Heart right ventricle (tissue), 16 donors: ENCODE results near the gene CTSV. TPM values are rescaled to one million over a fixed set of nuclear protein-coding genes. Genes with fewer than 3 reads are reported as not detected.
A peak's percentile ranks its signal among the peaks of the same experiment; 100 is the strongest.
"Not testable (repeated sequence)": the region's sequence is repeated elsewhere in the genome, so short reads cannot be mapped to it uniquely, and the experiment has no call there.

Experiments
- ATAC-seq, 8 donors: fragments of 200-7000 bp; cut with Tn5 transposase; one replicate each; pipeline ENCODE4 v1.9.1; 2020; ENCODE audit warnings: mild to moderate bottlenecking in 8 of 8, moderate library complexity in 8 of 8, moderate number of reproducible peaks in 1 of 8
- DNase-seq, 2 donors: peaks; one replicate each; pipeline ENCODE4 v3.0.0-alpha.2; 2020
- H3K27ac ChIP-seq, 10 donors: fragments of 200-600 bp; sonication (generic) in 2 of 10; one replicate each; pipeline versions ENCODE4 v1.5.0 to v1.8.0; 2020 to 2022; ENCODE audit warnings: mild to moderate bottlenecking in 3 of 10
- H3K27me3 ChIP-seq, 7 donors: fragments of 200-600 bp; one replicate each; pipeline ENCODE4 v1.8.0; 2021 to 2022; ENCODE audit warnings: mild to moderate bottlenecking in 2 of 7
- H3K36me3 ChIP-seq, 9 donors: fragments of 200-600 bp; sonication (generic) in 1 of 9; one replicate each; pipeline versions ENCODE4 v1.5.0 to v1.8.0; 2020 to 2022; ENCODE audit warnings: mild to moderate bottlenecking in 2 of 9
- H3K4me1 ChIP-seq, 9 donors: fragments of 200-600 bp; sonication (generic) in 1 of 9; one replicate each; pipeline versions ENCODE4 v1.5.0 to v1.8.0; 2020 to 2022; ENCODE audit warnings: mild to moderate bottlenecking in 4 of 9
- H3K4me3 ChIP-seq, 10 donors: fragments of 200-600 bp; sonication (generic) in 2 of 10; one replicate each; pipeline versions ENCODE4 v1.5.0 to v1.8.0; 2020 to 2022; ENCODE audit warnings: mild to moderate bottlenecking in 7 of 10, moderate library complexity in 2 of 10
- H3K9me3 ChIP-seq, 11 donors: fragments of 200-600 bp in 10 of 11; sonication (generic) in 2 of 11; one replicate each; pipeline versions ENCODE4 v1.5.0 to v1.8.0; 2013 to 2022; ENCODE audit warnings: mild to moderate bottlenecking in 2 of 11, control low read depth in 1 of 11, moderate library complexity in 1 of 11
- CTCF ChIP-seq, 9 donors: fragments of 200-600 bp; sonication (generic) in 2 of 9; IDR thresholded peaks; one replicate each; pipeline versions ENCODE4 v1.5.0 to v1.8.0; 2021 to 2022; ENCODE audit warnings: antibody characterized with exemption in 9 of 9, mild to moderate bottlenecking in 5 of 9, moderate library complexity in 1 of 9
- WGBS, 2 donors: extraction: QIAGEN DNeasy Blood & Tissue Kit; methylation state at CpG; one replicate each; pipeline ENCODE4 v1.1.7; 2013; ENCODE audit warnings: inconsistent platforms in 1 of 2; 5-methylcytosine and 5-hydroxymethylcytosine counted together
- intact Hi-C, 10 donors: fragments of 100-400 bp; cut with DNase I; formaldehyde crosslinking; loops; one replicate each; pipeline versions ENCODE4 v1.11.1 to v1.14.2; 2022
- polyA plus RNA-seq, 2 donors: library from polyadenylated mRNA; stranded (reverse); fragments of 200-250 nt; gene quantifications; one replicate each; pipeline ENCODE4 v1.2.3, GENCODE V29; 2013
- total RNA-seq, 10 donors: library from RNA; stranded (reverse); fragmentation: NEBNext Ultra II Directional in 3 of 10; extraction: Animal tissue kit (Norgen Biotek cat#: 25700) in 3 of 10; gene quantifications; one replicate each; pipeline versions ENCODE4 v1.2.1 to v1.2.4, GENCODE V29; 2021 to 2023
- donor health status: Arrhythmogenic right ventricular cardiomyopathy.
- donor health status: ischemic (EF 13 %, LVEDD 7.1; RV severe dilation, severe dysfunction).
- donor health status: healthy with polysubstance abuse.
- donor health status: DM: no; HTN: yes; CAD: no.
- donor health status: DM: no; HTN: no; CAD: no.
- donor health status: ischemic (EF 25% LVEDD 6.9; RV normal size, moderate dysfunction).
- donor health status: ischemic (EF 25% LVEDD 5.7; RV mildly dilated, moderate dysfunction).
- donor health status: healthy.
- donor health status: DM: yes; HTN: yes; CAD: no.
- donor health status: Ischemic cardiomyopathy.
- donor health status: ischemic (EF 35%, LVEDD 5.7; RV mildly dilated, moderate dysfunction).
- donor health status: nonischemic (EF 11% LVEDD 7.7; RV severe dilation, severe dysfunction).
- donor health status: DM: yes; HTN: yes; CAD: no.
- donor health status: PGD.
- donor health status: ischemic (EF 29% LVEDD 5.4; RV normal size, mild dysfunction).
- donor health status: nonischemic (EF 23%, LVEDD 6.1; RV moderate dilation, normal function).

The CTSV gene
- total and polyA plus RNA-seq, 12 donors = 0.15 to 0.24 (median 0.19) TPM; not detected in 8

- Histone ChIP-seq H3K4me3 (peak overlapping the region; percentile 8 to 61 (median 55)), H3K9me3 (peaks cover 0 to 7% (median 0%) of the 10 kb centered on the region in 11 donors), H3K27ac (no peak overlapping the region), H3K4me1 (peaks cover 0 to 14% (median 7%) of the 10 kb centered on the region in 9 donors), H3K36me3 (no peaks in the 10 kb centered on the region), H3K27me3 (peaks cover 0 to 55% (median 27%) of the 10 kb centered on the region in 7 donors)
- ATAC-seq (peak in 6 of 8 donors; percentile 40 to 63 (median 46)), DNase-seq (no peak)
- WGBS, 2 donors = 1 to 3% methylated on average over 12 of the region's 12 CpGs
- intact Hi-C loops = no loop called here
- TF ChIP-seq CTCF (IDR thresholded peaks at IDR 0.05) = no peak
Measured at GRCh38 chr9:97039514-97039860, 545 bp upstream of the CTSV start.

DNA sequence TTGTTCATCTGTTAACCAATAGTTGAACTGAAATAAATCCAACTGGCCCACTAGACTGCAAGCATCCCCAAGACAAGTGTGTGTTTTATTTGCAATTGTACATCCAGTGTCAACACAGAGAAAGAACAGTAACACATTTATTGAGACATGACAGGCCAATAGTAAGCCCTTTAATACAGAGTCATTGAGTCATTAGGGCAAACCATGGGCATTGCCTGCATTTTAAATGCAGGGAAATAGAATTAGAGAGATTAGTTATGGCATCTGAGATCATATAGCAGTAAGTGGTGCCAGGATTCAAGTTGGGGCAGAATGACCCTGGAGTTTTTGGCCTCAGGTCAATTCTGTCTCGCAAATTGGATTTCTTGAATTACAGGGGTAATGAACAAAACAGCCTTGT, 15.4 kb downstream of the CTSV start:
- H3K27me3 ChIP-seq, DNase-seq, H3K36me3 ChIP-seq, H3K9me3 ChIP-seq, intact Hi-C loops, ATAC-seq, H3K4me3 ChIP-seq, H3K27ac ChIP-seq, H3K4me1 ChIP-seq: not testable (repeated sequence)
- WGBS, 2 donors = 90 to 97% methylated on average over 1 of the region's 1 CpG

DNA sequence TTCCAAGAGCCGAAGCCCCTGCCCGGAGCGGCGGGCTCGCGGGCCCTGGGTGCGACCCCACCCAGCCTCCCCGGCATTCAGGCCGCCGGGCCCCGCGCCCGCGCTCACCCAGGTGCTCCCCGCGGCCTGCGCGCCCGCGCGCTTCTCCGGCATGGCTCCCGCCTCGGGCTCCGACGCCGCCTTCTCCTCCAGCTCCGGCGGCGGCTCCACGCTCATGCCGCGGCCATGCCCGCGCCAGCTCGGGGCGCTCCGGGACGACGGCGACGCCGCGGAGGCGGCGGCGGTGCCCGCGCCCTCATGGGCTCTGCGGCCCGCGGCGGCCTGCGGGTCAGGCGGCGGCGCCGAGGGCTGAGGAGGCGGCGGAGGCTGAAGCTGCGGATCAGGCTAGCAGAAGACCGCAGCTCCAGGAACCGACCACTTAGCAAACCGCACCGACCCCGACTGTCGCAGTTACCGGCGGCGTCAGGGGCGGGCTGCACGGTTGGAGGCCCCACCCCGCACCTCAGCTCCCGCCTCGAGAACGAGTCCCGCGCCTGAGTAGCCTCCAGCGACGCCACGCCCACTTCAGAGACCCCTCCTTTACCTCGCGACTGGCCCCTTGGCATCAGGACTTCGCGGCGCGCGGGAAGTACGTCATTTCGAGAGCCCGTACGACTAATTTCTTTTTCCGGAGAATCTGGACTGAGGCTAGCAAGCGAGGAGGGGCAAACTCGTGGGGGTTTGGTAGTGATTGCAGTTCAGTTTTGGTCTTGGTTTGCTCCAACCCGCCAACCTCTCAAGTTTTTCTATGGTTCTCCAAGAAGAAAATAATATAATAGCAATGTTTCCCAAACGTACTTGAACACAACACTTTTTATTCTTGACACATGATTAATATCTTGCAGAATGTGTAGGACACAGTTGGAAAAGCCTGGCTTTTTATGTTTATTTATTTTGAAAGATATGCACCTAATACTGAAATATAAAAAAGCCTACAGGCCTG, 25.5 kb downstream of the CTSV start:
- H3K9me3 ChIP-seq, H3K36me3 ChIP-seq, H3K27me3 ChIP-seq, intact Hi-C loops: not testable (repeated sequence)
- H3K4me3 ChIP-seq = peak overlapping the region; percentile 9 to 71 (median 59)
- 0 to 1% methylated on average over 52 to 86 of the region's 97 CpGs for WGBS, 2 donors
- DNase-seq (peak; percentile 70 to 71), ATAC-seq (peak; percentile 96 to 99 (median 98))
- peaks cover 0 to 14% (median 3%) of the 10 kb centered on the region in 9 donors for H3K4me1 ChIP-seq
- peak overlapping the region; percentile 57 to 87 (median 80) for H3K27ac ChIP-seq

DNA sequence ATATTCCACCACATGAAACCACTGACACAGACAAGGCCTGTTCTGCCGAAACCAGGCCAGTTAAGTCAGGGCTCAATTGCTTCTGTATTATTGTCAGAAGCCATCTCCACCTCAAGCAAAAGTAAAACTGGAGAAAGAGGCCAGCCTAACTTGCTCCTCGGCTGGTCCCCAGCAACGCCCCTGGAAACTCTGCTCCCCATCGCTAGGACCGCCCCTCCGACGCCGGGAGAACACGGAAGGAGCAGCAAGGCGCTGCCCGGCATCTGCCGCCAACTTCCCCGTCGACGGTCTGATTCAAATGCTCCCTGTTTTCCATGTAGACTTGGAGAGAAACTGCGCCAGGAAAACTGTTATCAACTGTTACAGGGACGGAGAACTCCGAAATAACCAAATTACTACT, 26.3 kb downstream of the CTSV start:
- Histone ChIP-seq H3K27ac (peak overlapping the region in 9 of 10 donors; percentile 31 to 87 (median 82)), H3K4me3 (peak overlapping the region; percentile 7 to 71 (median 59)), H3K4me1 (peaks cover 0 to 14% (median 3%) of the 10 kb centered on the region in 9 donors)
- peak in 1 of 2 donors; percentile 4 for DNase-seq
- ATAC-seq = peak; percentile 51 to 72 (median 57)
- 0% methylated on average over 12 to 14 of the region's 18 CpGs for WGBS, 2 donors
- H3K27me3 ChIP-seq, H3K9me3 ChIP-seq, intact Hi-C loops, H3K36me3 ChIP-seq: not testable (repeated sequence)

- not testable (repeated sequence) for H3K4me3 ChIP-seq, ATAC-seq
Measured at GRCh38 chr9:97002195-97002594, 36.7 kb downstream of the CTSV start.

GRCh38 chr9:97001338-97001737, 37.6 kb downstream of the CTSV start:
- H3K4me3 ChIP-seq, H3K27me3 ChIP-seq, H3K9me3 ChIP-seq, DNase-seq, H3K27ac ChIP-seq, ATAC-seq, H3K36me3 ChIP-seq, intact Hi-C loops: not testable (repeated sequence)
- 45 to 50% methylated on average over 1 of the region's 1 CpG for WGBS, 2 donors
- peaks cover 0 to 23% (median 10%) of the 10 kb centered on the region in 9 donors for H3K4me1 ChIP-seq

More at GRCh38 chr9:97002195-97002594, 36.7 kb downstream of the CTSV start:
- H3K9me3 ChIP-seq, H3K36me3 ChIP-seq, intact Hi-C loops, H3K27ac ChIP-seq, DNase-seq, H3K27me3 ChIP-seq: not testable (repeated sequence)
- H3K4me1 ChIP-seq = peaks cover 0 to 23% (median 10%) of the 10 kb centered on the region in 9 donors

GRCh38 chr9:97000139-97000787, 38.7 kb downstream of the CTSV start:
- 77 to 81% methylated on average over 3 of the region's 3 CpGs for WGBS, 2 donors
- H3K4me3 ChIP-seq, H3K9me3 ChIP-seq, DNase-seq, intact Hi-C loops, H3K27ac ChIP-seq, H3K27me3 ChIP-seq, ATAC-seq, H3K36me3 ChIP-seq: not testable (repeated sequence)
- peaks cover 0 to 23% (median 10%) of the 10 kb centered on the region in 9 donors for H3K4me1 ChIP-seq

DNA sequence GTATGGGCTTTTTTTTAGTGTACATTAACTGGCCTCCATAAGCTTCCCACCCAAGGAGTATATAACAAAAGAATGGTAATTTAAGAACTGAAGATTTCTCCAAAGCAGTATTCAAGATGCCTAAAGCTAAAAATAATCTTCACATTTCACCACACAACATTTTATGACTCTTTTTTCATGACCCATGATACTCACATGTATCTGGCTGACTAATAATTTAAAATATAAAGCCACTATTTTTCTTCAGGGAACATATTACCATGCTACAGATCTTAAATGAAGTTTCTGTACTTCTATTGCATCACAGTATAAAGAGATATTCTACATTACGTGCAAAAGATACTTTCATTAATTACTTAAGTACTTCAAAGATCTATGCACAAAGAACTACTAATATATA, 39.2 kb downstream of the CTSV start:
- peaks cover 0 to 23% (median 10%) of the 10 kb centered on the region in 9 donors for H3K4me1 ChIP-seq
- DNase-seq, H3K4me3 ChIP-seq, H3K27me3 ChIP-seq, H3K36me3 ChIP-seq, intact Hi-C loops, H3K27ac ChIP-seq, H3K9me3 ChIP-seq, ATAC-seq: not testable (repeated sequence)
- WGBS, 2 donors = 88 to 91% methylated on average over 1 of the region's 1 CpG

- H3K27me3 ChIP-seq, ATAC-seq, DNase-seq, H3K36me3 ChIP-seq, intact Hi-C loops, H3K27ac ChIP-seq, H3K9me3 ChIP-seq, H3K4me3 ChIP-seq: not testable (repeated sequence)
- peaks cover 0 to 23% (median 10%) of the 10 kb centered on the region in 9 donors for H3K4me1 ChIP-seq
- 80 to 90% methylated on average over 5 of the region's 6 CpGs for WGBS, 2 donors
Measured at GRCh38 chr9:96997009-96997701, 41.8 kb downstream of the CTSV start.
